HepG2 (cell line): ENCODE measurements around the gene TMEM184B. TPM values are rescaled to one million over a fixed set of nuclear protein-coding genes. Genes with fewer than 3 reads are reported as not detected.

Experiments used
- ATF7 ChIP-seq, 2 experiments: fragments of 450-650 bp in 1 of 2; sonication (generic) in 1 of 2; formaldehyde crosslinking in 1 of 2; IDR thresholded peaks; 2 replicates each; pipeline versions ENCODE4 v1.4.0 to v1.6.1; 2016 to 2020; ENCODE audit warnings: antibody characterized with exemption in 1 of 2, mild to moderate bottlenecking in 1 of 2, missing genetic modification reagents in 1 of 2
- JUN ChIP-seq: sonication (generic); formaldehyde crosslinking; IDR thresholded peaks from 2 replicates; pipeline ENCODE4 v1.4.0; 2020; ENCODE audit warnings: mild to moderate bottlenecking, missing genetic modification reagents
- NAIF1 ChIP-seq: sonication (generic); formaldehyde crosslinking; IDR thresholded peaks from 2 replicates; pipeline ENCODE4 v1.5.0; 2020; ENCODE audit warnings: mild to moderate bottlenecking, missing genetic modification reagents, borderline replicate concordance
- NFE2L1 ChIP-seq: sonication (generic); formaldehyde crosslinking; IDR thresholded peaks from 2 replicates; pipeline ENCODE4 v1.4.0; 2020; ENCODE audit warnings: missing genetic modification reagents, mild to moderate bottlenecking, borderline replicate concordance
- PAX8 ChIP-seq: sonication (generic); formaldehyde crosslinking; IDR thresholded peaks from 2 replicates; pipeline ENCODE4 v1.8.0; 2022; ENCODE audit warnings: mild to moderate bottlenecking, missing genetic modification reagents, borderline replicate concordance
- PHF20 ChIP-seq: sonication (generic); formaldehyde crosslinking; IDR thresholded peaks from 2 replicates; pipeline ENCODE4 v1.5.0; 2020; ENCODE audit warnings: mild to moderate bottlenecking, missing genetic modification reagents
- SALL1 ChIP-seq: sonication (generic); formaldehyde crosslinking; IDR thresholded peaks from 2 replicates; pipeline ENCODE4 v1.8.0; 2022; ENCODE audit warnings: mild to moderate bottlenecking, missing genetic modification reagents
- ZNF10 ChIP-seq: sonication (generic); formaldehyde crosslinking; IDR thresholded peaks from 2 replicates; pipeline ENCODE4 v1.4.0; 2020; ENCODE audit warnings: mild to moderate bottlenecking, low read depth, missing genetic modification reagents, borderline replicate concordance
- ZNF383 ChIP-seq: sonication (generic); formaldehyde crosslinking; IDR thresholded peaks from 2 replicates; pipeline ENCODE4 v1.4.0; 2020; ENCODE audit warnings: missing genetic modification reagents, mild to moderate bottlenecking, borderline replicate concordance
- ZNF549 ChIP-seq: sonication (generic); formaldehyde crosslinking; IDR thresholded peaks from 2 replicates; pipeline ENCODE4 v1.5.0; 2020; ENCODE audit warnings: missing genetic modification reagents
- ZNF644 ChIP-seq: IDR thresholded peaks from 2 replicates; pipeline ENCODE4 v1.6.1; 2016; ENCODE audit warnings: low read depth
- ZSCAN21 ChIP-seq: sonication (generic); formaldehyde crosslinking; IDR thresholded peaks from 2 replicates; pipeline ENCODE4 v1.8.0; 2022; ENCODE audit warnings: mild to moderate bottlenecking, missing genetic modification reagents, moderate library complexity, borderline replicate concordance
- polyA plus RNA-seq, 8 experiments: library from polyadenylated mRNA; depleted of rRNA in 3 of 8; stranded (reverse) in 7 of 8; unstranded in 1 of 8; fragments of >200 nt; fragmentation: Illumina TruSeq in 4 of 8; extraction: Trizol in 4 of 8; gene quantifications; 2 replicates each; pipeline versions ENCODE4 v1.2.1 to v1.2.3, GENCODE V29; 2011 to 2016; ENCODE audit warnings: low read depth in 4 of 8, missing spikeins in 1 of 8, mixed read lengths in 1 of 8; ENCODE audit not compliant: insufficient read depth in 1 of 8
- total RNA-seq, 5 experiments: library from RNA; depleted of rRNA; stranded (reverse); fragments of >200 nt; fragmentation: Illumina TruSeq; extraction: Trizol; gene quantifications; 2 replicates each; pipeline ENCODE4 v1.2.3, GENCODE V29; 2016; ENCODE audit warnings: low read depth in 1 of 5
- TF ChIP-seq, protein P1 (sequence below): sonication (generic); formaldehyde crosslinking; conservative IDR thresholded peaks from 2 replicates; pipeline ENCODE4 v1.4.0; 2020; ENCODE audit warnings: missing genetic modification reagents
- TF ChIP-seq, protein P2 (sequence below): sonication (generic); formaldehyde crosslinking; IDR thresholded peaks from 2 replicates; pipeline ENCODE4 v1.4.0; 2020; ENCODE audit warnings: missing genetic modification reagents
- TF ChIP-seq, protein P3 (sequence below): sonication (generic); formaldehyde crosslinking; IDR thresholded peaks from 2 replicates; pipeline ENCODE4 v1.4.0; 2020; ENCODE audit warnings: low read depth, mild to moderate bottlenecking, missing genetic modification reagents
- TF ChIP-seq, protein P4 (sequence below): sonication (generic); formaldehyde crosslinking; IDR thresholded peaks from 2 replicates; pipeline ENCODE4 v1.8.0; 2022; ENCODE audit warnings: mild to moderate bottlenecking, missing genetic modification reagents
- TF ChIP-seq, protein P5 (sequence below): sonication (generic); formaldehyde crosslinking; IDR thresholded peaks from 2 replicates; pipeline ENCODE4 v1.5.1; 2020; ENCODE audit warnings: mild to moderate bottlenecking, missing genetic modification reagents, borderline replicate concordance
- TF ChIP-seq, protein P6 (sequence below): sonication (generic); formaldehyde crosslinking; IDR thresholded peaks from 2 replicates; pipeline ENCODE4 v1.4.0; 2020; ENCODE audit warnings: mild to moderate bottlenecking, missing genetic modification reagents
- TF ChIP-seq, protein P7 (sequence below): sonication (generic); formaldehyde crosslinking; IDR thresholded peaks from 2 replicates; pipeline ENCODE4 v1.8.0; 2022; ENCODE audit warnings: low read depth, missing genetic modification reagents

TMEM184B gene
- total and polyA plus RNA-seq, 2 of the 13 experiments (the other 11 are each of a cell fraction or from before 2014, with no cell fraction given), result 15.9 to 16.0 TPM

DNA sequence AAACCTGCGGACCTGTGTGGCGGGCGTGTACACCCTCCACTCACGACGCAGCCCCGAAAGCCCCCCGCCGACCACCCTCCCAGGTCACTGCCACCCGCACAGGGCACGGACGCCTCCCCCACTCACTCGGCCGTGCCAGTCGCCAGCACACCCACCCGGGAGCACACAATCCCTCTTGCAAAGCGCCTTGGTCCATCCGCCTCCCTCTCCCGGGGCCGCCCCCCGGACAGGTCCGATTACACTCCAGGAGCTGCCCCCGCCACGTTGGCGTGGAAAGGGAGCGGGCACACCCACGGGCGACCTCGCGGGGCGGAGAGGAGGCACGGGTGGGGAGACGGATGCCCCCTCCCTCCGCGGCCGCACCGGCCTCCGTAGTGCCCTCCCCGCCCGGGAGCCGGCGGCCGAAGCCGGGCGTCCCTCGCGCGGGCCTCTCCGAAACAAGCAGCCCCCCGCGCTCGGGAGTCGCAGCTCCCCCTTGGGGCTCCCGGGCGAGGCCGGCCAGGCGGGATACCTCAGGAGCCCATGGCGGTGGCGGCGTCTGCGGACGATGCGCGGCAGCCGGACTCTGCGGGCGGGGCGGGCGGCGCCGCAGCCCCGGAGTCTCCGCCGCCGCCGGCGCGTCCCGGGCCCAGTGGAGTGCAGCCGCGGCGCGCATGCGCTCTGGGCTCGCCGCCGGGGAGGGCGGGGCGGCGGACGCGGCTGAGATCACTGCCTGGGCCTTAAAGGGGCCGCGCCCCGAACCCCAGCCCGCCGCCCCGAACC, at the start of gene TMEM184B (continued):
- no peak for TF ChIP-seq ZNF644
- TF ChIP-seq PHF20 (CRISPR knock-in tag), result no peak
- no peak; the same call in 1 of the 2 replicates for TF ChIP-seq NAIF1 (CRISPR knock-in tag)
- TF ChIP-seq, protein P1, sequence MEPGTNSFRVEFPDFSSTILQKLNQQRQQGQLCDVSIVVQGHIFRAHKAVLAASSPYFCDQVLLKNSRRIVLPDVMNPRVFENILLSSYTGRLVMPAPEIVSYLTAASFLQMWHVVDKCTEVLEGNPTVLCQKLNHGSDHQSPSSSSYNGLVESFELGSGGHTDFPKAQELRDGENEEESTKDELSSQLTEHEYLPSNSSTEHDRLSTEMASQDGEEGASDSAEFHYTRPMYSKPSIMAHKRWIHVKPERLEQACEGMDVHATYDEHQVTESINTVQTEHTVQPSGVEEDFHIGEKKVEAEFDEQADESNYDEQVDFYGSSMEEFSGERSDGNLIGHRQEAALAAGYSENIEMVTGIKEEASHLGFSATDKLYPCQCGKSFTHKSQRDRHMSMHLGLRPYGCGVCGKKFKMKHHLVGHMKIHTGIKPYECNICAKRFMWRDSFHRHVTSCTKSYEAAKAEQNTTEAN (CRISPR knock-in tag), result no peak
- TF ChIP-seq ZNF549 (CRISPR knock-in tag), result no peak
- TF ChIP-seq ZSCAN21 (CRISPR knock-in tag), result no peak
- TF ChIP-seq, protein P2, sequence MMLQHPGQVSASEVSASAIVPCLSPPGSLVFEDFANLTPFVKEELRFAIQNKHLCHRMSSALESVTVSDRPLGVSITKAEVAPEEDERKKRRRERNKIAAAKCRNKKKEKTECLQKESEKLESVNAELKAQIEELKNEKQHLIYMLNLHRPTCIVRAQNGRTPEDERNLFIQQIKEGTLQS (CRISPR knock-in tag), result no peak
- TF ChIP-seq ZNF10 (CRISPR knock-in tag), result no peak
- TF ChIP-seq, protein P3, sequence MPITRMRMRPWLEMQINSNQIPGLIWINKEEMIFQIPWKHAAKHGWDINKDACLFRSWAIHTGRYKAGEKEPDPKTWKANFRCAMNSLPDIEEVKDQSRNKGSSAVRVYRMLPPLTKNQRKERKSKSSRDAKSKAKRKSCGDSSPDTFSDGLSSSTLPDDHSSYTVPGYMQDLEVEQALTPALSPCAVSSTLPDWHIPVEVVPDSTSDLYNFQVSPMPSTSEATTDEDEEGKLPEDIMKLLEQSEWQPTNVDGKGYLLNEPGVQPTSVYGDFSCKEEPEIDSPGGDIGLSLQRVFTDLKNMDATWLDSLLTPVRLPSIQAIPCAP (CRISPR knock-in tag), result no peak
- TF ChIP-seq SALL1 (CRISPR knock-in tag), result no peak
- TF ChIP-seq, protein P4, sequence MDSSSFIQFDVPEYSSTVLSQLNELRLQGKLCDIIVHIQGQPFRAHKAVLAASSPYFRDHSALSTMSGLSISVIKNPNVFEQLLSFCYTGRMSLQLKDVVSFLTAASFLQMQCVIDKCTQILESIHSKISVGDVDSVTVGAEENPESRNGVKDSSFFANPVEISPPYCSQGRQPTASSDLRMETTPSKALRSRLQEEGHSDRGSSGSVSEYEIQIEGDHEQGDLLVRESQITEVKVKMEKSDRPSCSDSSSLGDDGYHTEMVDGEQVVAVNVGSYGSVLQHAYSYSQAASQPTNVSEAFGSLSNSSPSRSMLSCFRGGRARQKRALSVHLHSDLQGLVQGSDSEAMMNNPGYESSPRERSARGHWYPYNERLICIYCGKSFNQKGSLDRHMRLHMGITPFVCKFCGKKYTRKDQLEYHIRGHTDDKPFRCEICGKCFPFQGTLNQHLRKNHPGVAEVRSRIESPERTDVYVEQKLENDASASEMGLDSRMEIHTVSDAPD (CRISPR knock-in tag), result no peak
- no peak for TF ChIP-seq NFE2L1
- TF ChIP-seq, protein P5, sequence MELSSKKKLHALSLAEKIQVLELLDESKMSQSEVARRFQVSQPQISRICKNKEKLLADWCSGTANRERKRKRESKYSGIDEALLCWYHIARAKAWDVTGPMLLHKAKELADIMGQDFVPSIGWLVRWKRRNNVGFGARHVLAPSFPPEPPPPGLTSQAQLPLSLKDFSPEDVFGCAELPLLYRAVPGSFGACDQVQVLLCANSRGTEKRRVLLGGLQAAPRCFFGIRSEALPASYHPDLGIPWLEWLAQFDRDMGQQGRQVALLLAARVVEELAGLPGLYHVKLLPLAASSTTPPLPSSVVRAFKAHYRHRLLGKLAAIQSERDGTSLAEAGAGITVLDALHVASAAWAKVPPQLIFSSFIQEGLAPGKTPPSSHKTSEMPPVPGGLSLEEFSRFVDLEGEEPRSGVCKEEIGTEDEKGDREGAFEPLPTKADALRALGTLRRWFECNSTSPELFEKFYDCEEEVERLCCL (CRISPR knock-in tag), result no peak
- no peak for TF ChIP-seq ZNF383 (CRISPR knock-in tag)
- no peak for TF ChIP-seq PAX8 (CRISPR knock-in tag)
- TF ChIP-seq, protein P6, sequence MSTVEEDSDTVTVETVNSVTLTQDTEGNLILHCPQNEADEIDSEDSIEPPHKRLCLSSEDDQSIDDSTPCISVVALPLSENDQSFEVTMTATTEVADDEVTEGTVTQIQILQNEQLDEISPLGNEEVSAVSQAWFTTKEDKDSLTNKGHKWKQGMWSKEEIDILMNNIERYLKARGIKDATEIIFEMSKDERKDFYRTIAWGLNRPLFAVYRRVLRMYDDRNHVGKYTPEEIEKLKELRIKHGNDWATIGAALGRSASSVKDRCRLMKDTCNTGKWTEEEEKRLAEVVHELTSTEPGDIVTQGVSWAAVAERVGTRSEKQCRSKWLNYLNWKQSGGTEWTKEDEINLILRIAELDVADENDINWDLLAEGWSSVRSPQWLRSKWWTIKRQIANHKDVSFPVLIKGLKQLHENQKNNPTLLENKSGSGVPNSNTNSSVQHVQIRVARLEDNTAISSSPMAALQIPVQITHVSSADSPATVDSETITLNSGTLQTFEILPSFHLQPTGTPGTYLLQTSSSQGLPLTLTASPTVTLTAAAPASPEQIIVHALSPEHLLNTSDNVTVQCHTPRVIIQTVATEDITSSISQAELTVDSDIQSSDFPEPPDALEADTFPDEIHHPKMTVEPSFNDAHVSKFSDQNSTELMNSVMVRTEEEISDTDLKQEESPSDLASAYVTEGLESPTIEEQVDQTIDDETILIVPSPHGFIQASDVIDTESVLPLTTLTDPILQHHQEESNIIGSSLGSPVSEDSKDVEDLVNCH (CRISPR knock-in tag), result no peak
- TF ChIP-seq JUN, result no peak
- TF ChIP-seq ATF7 (IDR thresholded peaks at IDR 0.05), result no peak
- 0 out of 2 replicates have a peak, but pooled peaks have one; percentile 31 for TF ChIP-seq ATF7 (CRISPR knock-in tag; IDR thresholded peaks at IDR 0.05)
- TF ChIP-seq, protein P7, sequence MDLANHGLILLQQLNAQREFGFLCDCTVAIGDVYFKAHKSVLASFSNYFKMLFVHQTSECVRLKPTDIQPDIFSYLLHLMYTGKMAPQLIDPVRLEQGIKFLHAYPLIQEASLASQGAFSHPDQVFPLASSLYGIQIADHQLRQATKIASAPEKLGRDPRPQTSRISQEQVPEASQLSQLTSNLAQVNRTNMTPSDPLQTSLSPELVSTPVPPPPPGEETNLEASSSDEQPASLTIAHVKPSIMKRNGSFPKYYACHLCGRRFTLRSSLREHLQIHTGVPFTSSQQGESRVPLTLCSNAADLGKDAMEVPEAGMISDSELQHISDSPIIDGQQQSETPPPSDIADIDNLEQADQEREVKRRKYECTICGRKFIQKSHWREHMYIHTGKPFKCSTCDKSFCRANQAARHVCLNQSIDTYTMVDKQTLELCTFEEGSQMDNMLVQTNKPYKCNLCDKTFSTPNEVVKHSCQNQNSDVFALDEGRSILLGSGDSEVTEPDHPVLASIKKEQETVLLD (CRISPR knock-in tag), result peak; percentile 71; the same call in 1 of the 2 replicates
